PC-9 (cell line): Measurements from ENCODE around the gene EXOG.

ENCODE experiments used
- EZH2 ChIP-seq: fragments of 200-600 bp; sonication (generic); IDR thresholded peaks from 2 replicates; pipeline ENCODE4 v1.8.0; 2017; ENCODE audit warnings: antibody characterized with exemption, low read depth
- TF ChIP-seq, protein P1 (sequence below): fragments of 200-600 bp; sonication (generic); conservative IDR thresholded peaks from 2 replicates; pipeline ENCODE4 v1.6.1; 2017; ENCODE audit warnings: mixed run types, antibody characterized with exemption, mild to moderate bottlenecking, moderate library complexity

DNA sequence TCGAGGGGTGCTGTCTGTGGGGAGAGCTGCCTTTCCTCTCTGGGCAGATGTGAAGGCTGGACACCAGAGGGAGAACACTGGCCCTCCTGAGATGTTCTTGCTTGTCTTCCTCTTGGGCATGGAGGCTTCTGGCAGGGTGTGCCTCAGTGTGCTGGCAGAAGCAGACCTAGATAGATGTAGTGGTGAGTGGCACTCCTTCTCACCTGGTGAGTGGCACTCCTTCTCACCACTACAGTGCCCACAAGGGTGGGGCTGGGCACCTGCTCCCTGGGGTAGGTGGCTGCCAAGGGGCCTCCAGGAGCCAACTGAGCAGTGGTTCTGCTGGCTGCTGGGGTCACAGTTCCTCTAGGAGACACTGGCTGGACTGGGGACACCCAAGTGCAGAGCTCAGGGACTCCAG lies 23.8 kb upstream of the EXOG start:
- TF ChIP-seq, protein P1, sequence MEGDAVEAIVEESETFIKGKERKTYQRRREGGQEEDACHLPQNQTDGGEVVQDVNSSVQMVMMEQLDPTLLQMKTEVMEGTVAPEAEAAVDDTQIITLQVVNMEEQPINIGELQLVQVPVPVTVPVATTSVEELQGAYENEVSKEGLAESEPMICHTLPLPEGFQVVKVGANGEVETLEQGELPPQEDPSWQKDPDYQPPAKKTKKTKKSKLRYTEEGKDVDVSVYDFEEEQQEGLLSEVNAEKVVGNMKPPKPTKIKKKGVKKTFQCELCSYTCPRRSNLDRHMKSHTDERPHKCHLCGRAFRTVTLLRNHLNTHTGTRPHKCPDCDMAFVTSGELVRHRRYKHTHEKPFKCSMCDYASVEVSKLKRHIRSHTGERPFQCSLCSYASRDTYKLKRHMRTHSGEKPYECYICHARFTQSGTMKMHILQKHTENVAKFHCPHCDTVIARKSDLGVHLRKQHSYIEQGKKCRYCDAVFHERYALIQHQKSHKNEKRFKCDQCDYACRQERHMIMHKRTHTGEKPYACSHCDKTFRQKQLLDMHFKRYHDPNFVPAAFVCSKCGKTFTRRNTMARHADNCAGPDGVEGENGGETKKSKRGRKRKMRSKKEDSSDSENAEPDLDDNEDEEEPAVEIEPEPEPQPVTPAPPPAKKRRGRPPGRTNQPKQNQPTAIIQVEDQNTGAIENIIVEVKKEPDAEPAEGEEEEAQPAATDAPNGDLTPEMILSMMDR = no peak
- no peak for TF ChIP-seq EZH2
